HepG2 (cell line): ENCODE measurements around the gene VPS54. TPM values are rescaled to one million over a fixed set of nuclear protein-coding genes. Genes with fewer than 3 reads are reported as not detected.
A peak's percentile ranks its signal among the peaks of the same experiment; 100 is the strongest.

ENCODE experiments used
- BORCS8-MEF2B ChIP-seq: sonication (generic); formaldehyde crosslinking; IDR thresholded peaks from 2 replicates; pipeline ENCODE4 v1.8.0; 2022; ENCODE audit warnings: mild to moderate bottlenecking, missing genetic modification reagents
- FOXO1 ChIP-seq: sonication (generic); formaldehyde crosslinking; IDR thresholded peaks from 2 replicates; pipeline ENCODE4 v1.4.0; 2020; ENCODE audit warnings: missing genetic modification reagents
- GABPB1 ChIP-seq: IDR thresholded peaks from 2 replicates; pipeline ENCODE4 v1.6.1; 2016; ENCODE audit warnings: mild to moderate bottlenecking, missing genetic modification reagents, moderate library complexity, missing compliant biosample characterization
- NBN ChIP-seq: fragments of 450-650 bp; conservative IDR thresholded peaks from 2 replicates; pipeline ENCODE4 v1.6.1; 2017
- NONO ChIP-seq, 2 experiments: fragments of 450-650 bp in 1 of 2; sonication (generic) in 1 of 2; formaldehyde crosslinking in 1 of 2; IDR thresholded peaks in 1 of 2; conservative IDR thresholded peaks in 1 of 2; 2 replicates each; pipeline versions ENCODE4 v1.6.1 to v1.8.0; 2017 to 2022; ENCODE audit warnings: mild to moderate bottlenecking in 1 of 2, missing genetic modification reagents in 1 of 2, moderate library complexity in 1 of 2
- POLR2AphosphoS5 ChIP-seq: IDR thresholded peaks from 2 replicates; pipeline ENCODE4 v1.6.1; 2012; ENCODE audit warnings: low read depth, low read length
- RARA ChIP-seq: IDR thresholded peaks from 2 replicates; pipeline ENCODE4 v1.6.1; 2016; ENCODE audit warnings: missing genetic modification reagents, missing compliant biosample characterization
- ZNF121 ChIP-seq: sonication (generic); formaldehyde crosslinking; IDR thresholded peaks from 2 replicates; pipeline ENCODE4 v1.5.0; 2020; ENCODE audit warnings: mild to moderate bottlenecking, missing genetic modification reagents
- ZNF180 ChIP-seq: sonication (generic); formaldehyde crosslinking; IDR thresholded peaks from 2 replicates; pipeline ENCODE4 v1.4.0; 2020; ENCODE audit warnings: low read depth, missing genetic modification reagents, borderline replicate concordance
- ZNF234 ChIP-seq: sonication (generic); formaldehyde crosslinking; conservative IDR thresholded peaks from 2 replicates; pipeline ENCODE4 v1.5.1; 2020; ENCODE audit warnings: mild to moderate bottlenecking, missing genetic modification reagents
- ZNF589 ChIP-seq: sonication (generic); formaldehyde crosslinking; conservative IDR thresholded peaks from 2 replicates; pipeline ENCODE4 v1.8.0; 2022; ENCODE audit warnings: mild to moderate bottlenecking, moderate library complexity, missing genetic modification reagents
- ZNF598 ChIP-seq: sonication (generic); formaldehyde crosslinking; IDR thresholded peaks from 2 replicates; pipeline ENCODE4 v1.5.1; 2020; ENCODE audit warnings: mild to moderate bottlenecking, missing genetic modification reagents, borderline replicate concordance
- ZNF703 ChIP-seq: sonication (generic); formaldehyde crosslinking; IDR thresholded peaks from 2 replicates; pipeline ENCODE4 v1.5.1; 2020; ENCODE audit warnings: missing genetic modification reagents, mild to moderate bottlenecking, moderate library complexity, borderline replicate concordance
- polyA plus RNA-seq, 8 experiments: library from polyadenylated mRNA; depleted of rRNA in 3 of 8; stranded (reverse) in 7 of 8; unstranded in 1 of 8; fragments of >200 nt; fragmentation: Illumina TruSeq in 4 of 8; extraction: Trizol in 4 of 8; gene quantifications; 2 replicates each; pipeline versions ENCODE4 v1.2.1 to v1.2.3, GENCODE V29; 2011 to 2016; ENCODE audit warnings: low read depth in 4 of 8, missing spikeins in 1 of 8, mixed read lengths in 1 of 8; ENCODE audit not compliant: insufficient read depth in 1 of 8
- total RNA-seq, 5 experiments: library from RNA; depleted of rRNA; stranded (reverse); fragments of >200 nt; fragmentation: Illumina TruSeq; extraction: Trizol; gene quantifications; 2 replicates each; pipeline ENCODE4 v1.2.3, GENCODE V29; 2016; ENCODE audit warnings: low read depth in 1 of 5
- TF ChIP-seq, protein P1 (sequence below): IDR thresholded peaks from 2 replicates; pipeline ENCODE4 v1.6.1; 2016; ENCODE audit warnings: missing genetic modification reagents, missing compliant biosample characterization
- TF ChIP-seq, protein P2 (sequence below): sonication (generic); formaldehyde crosslinking; IDR thresholded peaks from 2 replicates; pipeline ENCODE4 v1.5.0; 2020; ENCODE audit warnings: mild to moderate bottlenecking, low read depth, missing genetic modification reagents, borderline replicate concordance
- TF ChIP-seq, protein P3 (sequence below): sonication (generic); formaldehyde crosslinking; IDR thresholded peaks from 2 replicates; pipeline ENCODE4 v1.4.0; 2020; ENCODE audit warnings: missing genetic modification reagents, borderline replicate concordance
- TF ChIP-seq, protein P4 (sequence below): IDR thresholded peaks from 2 replicates; pipeline ENCODE4 v1.6.1; 2012; ENCODE audit warnings: inconsistent platforms
- TF ChIP-seq, protein P5 (sequence below): sonication (generic); formaldehyde crosslinking; IDR thresholded peaks from 2 replicates; pipeline ENCODE4 v1.8.0; 2022; ENCODE audit warnings: missing genetic modification reagents, low read depth, mild to moderate bottlenecking, borderline replicate concordance
- TF ChIP-seq, protein P6 (sequence below): sonication (generic); formaldehyde crosslinking; IDR thresholded peaks from 2 replicates; pipeline ENCODE4 v1.4.0; 2020; ENCODE audit warnings: mild to moderate bottlenecking, missing genetic modification reagents
- TF ChIP-seq, protein P7 (sequence below): sonication (generic); formaldehyde crosslinking; IDR thresholded peaks from 2 replicates; pipeline ENCODE4 v1.4.0; 2020; ENCODE audit warnings: missing genetic modification reagents, borderline replicate concordance

The VPS54 gene
- total and polyA plus RNA-seq, 2 of the 13 experiments (the other 11 are each of a cell fraction or from before 2014, with no cell fraction given): 64.7 to 77.5 TPM

GRCh38 chr2:64019083-64019974 lies at the start of gene VPS54 (continued):
- TF ChIP-seq NONO (IDR thresholded peaks at IDR 0.05) (no peak), NONO (CRISPR knock-in tag; conservative IDR thresholded peaks at IDR 0.05) (0 out of 2 replicates have a peak, but pooled peaks have one; percentile 26), GABPB1 (CRISPR knock-in tag) (peak; percentile 69), POLR2AphosphoS5 (peak; percentile 78), ZNF234 (no peak), BORCS8-MEF2B (peak; percentile 83), ZNF180 (no peak), NBN (no peak), FOXO1 (CRISPR knock-in tag) (no peak; the same call in 1 of the 2 replicates), ZNF589 (CRISPR knock-in tag) (peak; percentile 47; the same call in 1 of the 2 replicates), ZNF703 (CRISPR knock-in tag) (no peak), ZNF121 (no peak), ZNF598 (CRISPR knock-in tag) (no peak), RARA (peak; percentile 39; the same call in 1 of the 2 replicates)
- TF ChIP-seq, protein P1, sequence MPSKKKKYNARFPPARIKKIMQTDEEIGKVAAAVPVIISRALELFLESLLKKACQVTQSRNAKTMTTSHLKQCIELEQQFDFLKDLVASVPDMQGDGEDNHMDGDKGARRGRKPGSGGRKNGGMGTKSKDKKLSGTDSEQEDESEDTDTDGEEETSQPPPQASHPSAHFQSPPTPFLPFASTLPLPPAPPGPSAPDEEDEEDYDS (CRISPR knock-in tag): no peak
- TF ChIP-seq, protein P2, sequence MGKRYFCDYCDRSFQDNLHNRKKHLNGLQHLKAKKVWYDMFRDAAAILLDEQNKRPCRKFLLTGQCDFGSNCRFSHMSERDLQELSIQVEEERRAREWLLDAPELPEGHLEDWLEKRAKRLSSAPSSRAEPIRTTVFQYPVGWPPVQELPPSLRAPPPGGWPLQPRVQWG (CRISPR knock-in tag): no peak
- TF ChIP-seq, protein P3, sequence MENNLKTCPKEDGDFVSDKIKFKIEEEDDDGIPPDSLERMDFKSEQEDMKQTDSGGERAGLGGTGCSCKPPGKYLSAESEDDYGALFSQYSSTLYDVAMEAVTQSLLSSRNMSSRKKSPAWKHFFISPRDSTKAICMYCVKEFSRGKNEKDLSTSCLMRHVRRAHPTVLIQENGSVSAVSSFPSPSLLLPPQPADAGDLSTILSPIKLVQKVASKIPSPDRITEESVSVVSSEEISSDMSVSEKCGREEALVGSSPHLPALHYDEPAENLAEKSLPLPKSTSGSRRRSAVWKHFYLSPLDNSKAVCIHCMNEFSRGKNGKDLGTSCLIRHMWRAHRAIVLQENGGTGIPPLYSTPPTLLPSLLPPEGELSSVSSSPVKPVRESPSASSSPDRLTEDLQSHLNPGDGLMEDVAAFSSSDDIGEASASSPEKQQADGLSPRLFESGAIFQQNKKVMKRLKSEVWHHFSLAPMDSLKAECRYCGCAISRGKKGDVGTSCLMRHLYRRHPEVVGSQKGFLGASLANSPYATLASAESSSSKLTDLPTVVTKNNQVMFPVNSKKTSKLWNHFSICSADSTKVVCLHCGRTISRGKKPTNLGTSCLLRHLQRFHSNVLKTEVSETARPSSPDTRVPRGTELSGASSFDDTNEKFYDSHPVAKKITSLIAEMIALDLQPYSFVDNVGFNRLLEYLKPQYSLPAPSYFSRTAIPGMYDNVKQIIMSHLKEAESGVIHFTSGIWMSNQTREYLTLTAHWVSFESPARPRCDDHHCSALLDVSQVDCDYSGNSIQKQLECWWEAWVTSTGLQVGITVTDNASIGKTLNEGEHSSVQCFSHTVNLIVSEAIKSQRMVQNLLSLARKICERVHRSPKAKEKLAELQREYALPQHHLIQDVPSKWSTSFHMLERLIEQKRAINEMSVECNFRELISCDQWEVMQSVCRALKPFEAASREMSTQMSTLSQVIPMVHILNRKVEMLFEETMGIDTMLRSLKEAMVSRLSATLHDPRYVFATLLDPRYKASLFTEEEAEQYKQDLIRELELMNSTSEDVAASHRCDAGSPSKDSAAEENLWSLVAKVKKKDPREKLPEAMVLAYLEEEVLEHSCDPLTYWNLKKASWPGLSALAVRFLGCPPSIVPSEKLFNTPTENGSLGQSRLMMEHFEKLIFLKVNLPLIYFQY (CRISPR knock-in tag): peak; percentile 79; the same call in 1 of the 2 replicates
- TF ChIP-seq, protein P4, sequence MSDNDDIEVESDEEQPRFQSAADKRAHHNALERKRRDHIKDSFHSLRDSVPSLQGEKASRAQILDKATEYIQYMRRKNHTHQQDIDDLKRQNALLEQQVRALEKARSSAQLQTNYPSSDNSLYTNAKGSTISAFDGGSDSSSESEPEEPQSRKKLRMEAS: peak; percentile 89
- TF ChIP-seq, protein P5, sequence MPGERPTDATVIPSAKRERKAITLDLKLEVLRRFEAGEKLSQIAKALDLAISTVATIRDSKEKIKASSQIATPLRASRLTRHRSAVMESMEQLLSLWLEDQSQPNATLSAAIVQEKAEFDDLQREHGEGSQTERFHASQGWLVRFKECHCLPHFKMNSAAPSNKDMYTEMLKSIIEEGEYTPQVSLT (CRISPR knock-in tag): peak; percentile 79; the same call in 1 of the 2 replicates
- TF ChIP-seq, protein P6, sequence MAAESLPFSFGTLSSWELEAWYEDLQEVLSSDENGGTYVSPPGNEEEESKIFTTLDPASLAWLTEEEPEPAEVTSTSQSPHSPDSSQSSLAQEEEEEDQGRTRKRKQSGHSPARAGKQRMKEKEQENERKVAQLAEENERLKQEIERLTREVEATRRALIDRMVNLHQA (CRISPR knock-in tag): no peak
- TF ChIP-seq, protein P7, sequence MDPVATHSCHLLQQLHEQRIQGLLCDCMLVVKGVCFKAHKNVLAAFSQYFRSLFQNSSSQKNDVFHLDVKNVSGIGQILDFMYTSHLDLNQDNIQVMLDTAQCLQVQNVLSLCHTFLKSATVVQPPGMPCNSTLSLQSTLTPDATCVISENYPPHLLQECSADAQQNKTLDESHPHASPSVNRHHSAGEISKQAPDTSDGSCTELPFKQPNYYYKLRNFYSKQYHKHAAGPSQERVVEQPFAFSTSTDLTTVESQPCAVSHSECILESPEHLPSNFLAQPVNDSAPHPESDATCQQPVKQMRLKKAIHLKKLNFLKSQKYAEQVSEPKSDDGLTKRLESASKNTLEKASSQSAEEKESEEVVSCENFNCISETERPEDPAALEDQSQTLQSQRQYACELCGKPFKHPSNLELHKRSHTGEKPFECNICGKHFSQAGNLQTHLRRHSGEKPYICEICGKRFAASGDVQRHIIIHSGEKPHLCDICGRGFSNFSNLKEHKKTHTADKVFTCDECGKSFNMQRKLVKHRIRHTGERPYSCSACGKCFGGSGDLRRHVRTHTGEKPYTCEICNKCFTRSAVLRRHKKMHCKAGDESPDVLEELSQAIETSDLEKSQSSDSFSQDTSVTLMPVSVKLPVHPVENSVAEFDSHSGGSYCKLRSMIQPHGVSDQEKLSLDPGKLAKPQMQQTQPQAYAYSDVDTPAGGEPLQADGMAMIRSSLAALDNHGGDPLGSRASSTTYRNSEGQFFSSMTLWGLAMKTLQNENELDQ: no peak
